NB4 (cell line): Measurements from ENCODE around the gene SPATA6L.
A peak's percentile ranks its signal among the peaks of the same experiment; 100 is the strongest.

Experiments
- DNase-seq: peaks from one replicate; pipeline ENCODE4 v3.0.0; 2010; ENCODE audit warnings: low read depth
- H3K4me3 ChIP-seq: one replicate; pipeline ENCODE4 v1.5.1; 2011; ENCODE audit warnings: mild to moderate bottlenecking, low read depth, low read length, moderate library complexity
- MAX ChIP-seq: IDR thresholded peaks from 2 replicates; pipeline ENCODE4 v1.6.1; 2011; ENCODE audit warnings: low read depth, low read length
- MYC ChIP-seq: IDR thresholded peaks from 2 replicates; pipeline ENCODE4 v1.6.1; 2011; ENCODE audit warnings: low read depth, low read length
- POLR2A ChIP-seq: IDR thresholded peaks from 2 replicates; pipeline ENCODE4 v1.6.1; 2011; ENCODE audit warnings: mild to moderate bottlenecking; ENCODE audit not compliant: insufficient read length; ENCODE audit errors: extremely low read depth
- TF ChIP-seq, protein P1 (sequence below): IDR thresholded peaks from one replicate; pipeline ENCODE4 v1.5.1; 2012; ENCODE audit warnings: low read depth, low read length

SPATA6L gene

DNA sequence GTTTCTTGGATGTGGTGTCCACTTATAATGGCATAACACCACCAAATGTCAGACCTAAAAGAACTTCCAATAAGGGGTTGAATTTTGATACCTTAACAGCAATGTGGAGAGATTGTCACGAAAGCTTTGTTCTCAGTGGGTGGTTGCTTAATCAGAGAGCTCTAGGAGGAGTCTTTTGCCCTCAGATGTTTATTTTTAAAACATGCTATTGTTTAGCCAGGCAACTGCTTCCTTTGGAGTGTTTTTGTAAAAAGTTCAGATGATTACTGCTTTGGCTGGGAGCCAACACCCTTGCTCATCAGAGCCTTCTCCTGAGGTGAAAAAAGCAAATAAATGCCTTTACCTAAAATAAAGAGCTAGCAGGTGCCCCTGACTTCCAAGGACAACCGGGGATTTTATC is 111.0 kb downstream of the SPATA6L start:
- no peak for DNase-seq
- TF ChIP-seq MAX, result no peak

GRCh38 chr9:4553951-4554381 is 112.3 kb downstream of the SPATA6L start:
- no peak for DNase-seq
- no peak overlapping the region for H3K4me3 ChIP-seq
- no peak for TF ChIP-seq MAX
- TF ChIP-seq MYC, result no peak
- TF ChIP-seq POLR2A, result no peak
- TF ChIP-seq, protein P1, sequence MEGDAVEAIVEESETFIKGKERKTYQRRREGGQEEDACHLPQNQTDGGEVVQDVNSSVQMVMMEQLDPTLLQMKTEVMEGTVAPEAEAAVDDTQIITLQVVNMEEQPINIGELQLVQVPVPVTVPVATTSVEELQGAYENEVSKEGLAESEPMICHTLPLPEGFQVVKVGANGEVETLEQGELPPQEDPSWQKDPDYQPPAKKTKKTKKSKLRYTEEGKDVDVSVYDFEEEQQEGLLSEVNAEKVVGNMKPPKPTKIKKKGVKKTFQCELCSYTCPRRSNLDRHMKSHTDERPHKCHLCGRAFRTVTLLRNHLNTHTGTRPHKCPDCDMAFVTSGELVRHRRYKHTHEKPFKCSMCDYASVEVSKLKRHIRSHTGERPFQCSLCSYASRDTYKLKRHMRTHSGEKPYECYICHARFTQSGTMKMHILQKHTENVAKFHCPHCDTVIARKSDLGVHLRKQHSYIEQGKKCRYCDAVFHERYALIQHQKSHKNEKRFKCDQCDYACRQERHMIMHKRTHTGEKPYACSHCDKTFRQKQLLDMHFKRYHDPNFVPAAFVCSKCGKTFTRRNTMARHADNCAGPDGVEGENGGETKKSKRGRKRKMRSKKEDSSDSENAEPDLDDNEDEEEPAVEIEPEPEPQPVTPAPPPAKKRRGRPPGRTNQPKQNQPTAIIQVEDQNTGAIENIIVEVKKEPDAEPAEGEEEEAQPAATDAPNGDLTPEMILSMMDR, result no peak

More for the DNA sequence above, 111.0 kb downstream of the SPATA6L start:
- no peak overlapping the region for H3K4me3 ChIP-seq

DNA sequence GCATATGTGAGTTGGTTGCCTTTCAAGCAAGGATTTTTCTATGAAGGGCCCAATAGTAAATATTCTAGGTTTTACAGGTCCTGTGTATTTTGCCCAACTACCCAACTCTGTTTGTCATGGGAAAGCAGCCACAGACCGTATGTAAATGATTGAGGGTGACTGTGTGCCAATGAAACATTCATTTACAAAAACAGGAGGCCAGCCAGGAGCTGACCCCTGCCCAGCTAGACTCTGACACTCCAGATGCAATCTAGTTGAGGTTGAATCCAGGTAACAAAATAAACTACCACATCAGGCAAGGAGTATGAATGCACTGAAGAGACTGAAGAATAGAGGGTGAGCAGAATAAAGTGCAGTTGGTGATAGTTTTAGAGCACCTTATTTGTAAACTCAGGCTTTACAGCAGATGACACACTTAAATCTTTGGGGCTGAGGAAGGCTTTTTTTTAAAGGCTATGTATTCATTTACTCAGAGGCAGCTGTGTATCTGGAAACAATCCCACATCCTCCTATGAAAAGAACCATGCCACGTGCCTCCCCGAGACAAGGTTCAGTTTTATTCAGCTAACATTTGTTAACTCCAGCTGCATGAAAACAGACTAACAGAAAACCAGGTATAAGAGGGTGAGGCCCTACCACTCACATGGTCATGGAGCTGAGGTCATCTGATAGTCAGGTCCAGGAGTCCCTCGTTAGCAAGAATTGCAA is 115.3 kb downstream of the SPATA6L start:
- H3K4me3 ChIP-seq, result no peak overlapping the region
- TF ChIP-seq, protein P1, result no peak
- TF ChIP-seq MAX (no peak), POLR2A (no peak), MYC (no peak)
- no peak for DNase-seq

DNA sequence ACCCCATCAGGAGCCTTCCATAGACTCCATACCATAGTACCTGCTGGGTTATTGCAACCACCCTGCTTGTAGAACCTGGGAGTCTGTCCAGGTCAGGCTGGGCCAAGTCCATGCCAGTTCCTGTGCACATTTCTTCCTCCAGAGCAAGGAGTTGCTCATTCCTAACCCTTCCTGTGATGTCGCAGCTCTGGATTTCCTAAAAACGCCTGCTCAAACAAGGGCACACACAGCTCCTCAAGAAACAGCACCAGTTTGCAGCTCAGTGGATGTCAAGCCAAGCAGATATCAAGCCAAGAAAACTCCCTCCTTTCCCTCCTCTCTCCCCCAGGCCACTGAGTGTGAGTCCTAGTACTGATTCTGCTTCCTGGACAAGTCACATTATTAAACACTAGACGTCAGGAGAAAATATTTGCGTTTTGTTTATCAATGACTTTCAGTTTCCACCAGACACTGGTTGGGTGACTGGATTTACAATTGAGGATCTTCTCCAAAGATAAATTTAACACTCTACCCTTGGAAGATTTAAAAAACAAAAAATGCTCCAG is 116.5 kb downstream of the SPATA6L start:
- no peak overlapping the region for H3K4me3 ChIP-seq
- DNase-seq, result no peak
- TF ChIP-seq MYC (no peak), POLR2A (no peak), MAX (no peak)
- TF ChIP-seq, protein P1, result no peak

- peak; percentile 41 for DNase-seq
Observed at GRCh38 chr9:4548811-4549725, 117.2 kb downstream of the SPATA6L start.

More at GRCh38 chr9:4548811-4549725, 117.2 kb downstream of the SPATA6L start:
- H3K4me3 ChIP-seq, result no peak overlapping the region
- TF ChIP-seq, protein P1, result peak; percentile 60
- no peak for TF ChIP-seq POLR2A
